ENCODE measurements around the gene ARHGAP15.

- no peak for TF ChIP-seq CTCF (IDR thresholded peaks at IDR 0.05; ENCODE audit: low read length)
- no peak for TF ChIP-seq EZH2 (IDR thresholded peaks at IDR 0.05; ENCODE audit: borderline replicate concordance, low read length)
These were observed 400.0 kb downstream of the ARHGAP15 start for GRCh38 chr2:143529118-143529720.
